CD4-positive, alpha-beta T cell treated with Interferon gamma for 1 hour (primary cell): Measurements from ENCODE around the gene SH3YL1.
A peak's percentile ranks its signal among the peaks of the same experiment; 100 is the strongest.

Experiments used
- DNase-seq: peaks from one replicate; pipeline ENCODE4 v3.0.0-alpha.2; 2020

SH3YL1 gene

GRCh38 chr2:281381-281780 is 17.5 kb upstream of the SH3YL1 start:
- DNase-seq = no peak

DNA sequence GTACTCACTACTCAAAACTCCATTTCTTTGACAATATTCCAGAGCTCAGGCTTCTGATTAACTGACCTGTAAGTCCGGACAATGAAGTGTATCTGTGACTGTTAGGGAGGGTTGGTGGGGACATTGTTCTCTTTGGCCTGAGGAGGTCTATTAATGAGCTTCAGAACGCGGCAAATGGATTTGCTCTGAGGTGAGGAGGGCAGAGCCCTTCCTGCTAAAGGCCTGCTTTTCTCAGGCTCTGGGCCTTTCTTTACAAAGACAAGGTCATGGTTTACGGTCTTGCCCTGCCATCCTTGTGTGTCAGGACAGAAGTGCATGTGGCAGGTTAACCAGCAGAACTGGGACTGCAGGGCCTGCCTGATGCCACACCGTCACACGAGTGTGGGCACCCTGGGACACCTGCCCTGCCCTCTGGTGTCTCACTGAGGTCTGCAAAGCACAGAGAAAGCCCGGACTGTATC is 16.8 kb upstream of the SH3YL1 start:
- no peak for DNase-seq

DNA sequence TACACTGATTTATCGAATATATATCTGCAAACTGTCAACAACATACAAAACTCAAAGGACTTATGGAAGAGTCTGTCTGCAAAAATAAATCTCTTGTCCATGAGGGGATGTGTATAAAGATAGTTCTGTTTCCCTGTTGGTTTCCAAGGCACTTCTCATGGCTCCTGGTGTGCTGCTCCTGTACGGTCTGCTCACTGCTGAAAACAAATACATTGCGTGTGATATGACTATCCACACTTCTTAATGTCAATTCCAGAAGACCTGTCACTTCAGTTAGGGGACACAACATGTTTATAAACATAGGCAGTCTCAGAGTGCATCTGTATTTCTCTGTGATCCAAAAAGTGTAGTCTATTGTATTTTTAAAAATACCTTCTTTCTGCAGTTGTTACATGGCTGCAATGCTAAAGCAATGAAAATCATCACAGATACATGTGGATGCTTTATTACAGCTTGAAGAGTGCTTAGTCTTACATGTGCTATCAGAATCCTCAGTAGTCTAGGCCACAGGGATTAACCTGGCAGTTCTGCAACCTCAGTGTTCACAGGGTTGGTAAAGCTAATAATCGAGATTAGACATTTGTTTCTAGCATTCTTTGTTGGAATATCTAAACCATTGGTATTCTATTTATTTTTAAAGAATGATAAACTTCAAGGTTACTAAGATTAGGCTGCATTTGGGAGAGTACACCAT is 16.3 kb upstream of the SH3YL1 start:
- no peak for DNase-seq

DNA sequence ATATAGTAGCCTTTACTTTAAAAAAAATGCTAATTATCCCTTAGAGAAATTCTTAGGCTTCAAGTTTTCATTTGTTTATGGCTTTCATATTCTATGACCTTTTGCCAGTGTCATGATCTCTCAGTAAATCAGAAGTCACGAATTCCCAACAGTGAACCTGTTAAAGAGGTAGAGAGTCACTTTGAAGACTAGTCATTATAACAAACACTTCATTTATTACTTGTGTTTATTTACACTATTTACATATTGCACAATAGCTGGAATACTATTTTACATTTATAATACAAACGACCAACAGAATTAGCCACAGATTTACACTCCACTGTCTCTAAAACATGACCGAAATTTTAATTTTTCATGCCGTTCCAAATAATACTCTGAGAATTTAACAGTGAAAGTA is 15.5 kb upstream of the SH3YL1 start:
- DNase-seq = no peak

DNA sequence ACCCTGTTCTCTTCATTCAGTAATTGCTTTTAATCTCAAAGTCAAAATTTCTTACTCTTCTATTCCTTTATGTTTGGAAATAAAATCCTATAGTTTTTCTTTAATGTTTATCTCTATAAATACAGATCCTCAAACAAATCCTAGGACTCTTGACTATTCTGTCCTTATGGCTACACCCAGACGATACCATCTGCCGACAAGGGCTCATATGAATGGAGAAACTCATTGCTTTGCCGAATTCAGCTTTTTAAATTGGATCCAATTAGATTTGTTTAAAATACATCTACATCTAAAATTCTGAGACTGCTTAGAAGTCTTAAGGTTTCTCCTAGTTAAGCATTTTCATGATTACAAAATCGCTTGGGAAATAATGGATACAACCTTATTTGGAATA is 15.1 kb upstream of the SH3YL1 start:
- DNase-seq = no peak

- DNase-seq = no peak
Measured at GRCh38 chr2:278312-278926, 14.6 kb upstream of the SH3YL1 start.

GRCh38 chr2:275466-275865 is 11.6 kb upstream of the SH3YL1 start:
- DNase-seq = no peak

DNA sequence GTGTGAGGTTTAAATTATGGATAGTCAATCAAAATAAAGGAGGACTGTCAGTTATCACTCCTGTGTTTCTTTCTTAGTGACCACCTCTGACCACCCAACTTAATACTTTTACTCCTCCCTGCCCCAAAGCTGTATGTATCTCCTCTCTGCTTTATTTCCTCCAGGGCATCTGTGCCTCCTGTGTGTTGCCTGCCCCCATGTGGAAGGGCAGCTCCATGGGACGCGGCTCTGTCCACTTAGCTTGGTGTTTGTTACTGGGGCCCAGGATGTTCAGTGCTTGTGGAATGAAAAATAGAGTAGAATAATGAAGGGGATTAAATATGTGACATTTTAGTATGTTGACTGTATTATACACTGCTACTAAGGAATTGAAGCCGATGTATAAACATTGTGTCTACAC is 10.7 kb upstream of the SH3YL1 start:
- no peak for DNase-seq

GRCh38 chr2:273333-273732 is 9.5 kb upstream of the SH3YL1 start:
- no peak for DNase-seq

GRCh38 chr2:271917-272316 is 8.1 kb upstream of the SH3YL1 start:
- DNase-seq = no peak

DNA sequence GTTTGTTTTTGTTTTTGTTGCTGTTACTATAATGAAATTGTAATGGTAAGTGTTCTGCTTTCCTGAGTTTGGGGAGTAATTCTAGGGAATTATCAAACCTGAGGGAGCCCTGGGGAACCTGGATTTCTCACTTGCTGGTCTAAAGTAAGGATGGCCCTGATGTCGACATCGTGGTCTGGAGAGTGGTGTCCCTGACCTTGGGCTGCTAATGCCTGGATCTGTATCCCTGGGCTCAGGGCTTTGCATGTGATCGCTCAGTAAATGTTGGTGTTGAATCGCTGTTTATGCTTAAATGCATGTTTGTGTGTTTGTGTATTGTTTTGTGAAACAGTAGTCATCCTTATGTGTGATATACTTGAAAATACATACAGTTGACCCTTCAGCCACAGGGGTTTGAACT is 7.0 kb upstream of the SH3YL1 start:
- DNase-seq = no peak

DNA sequence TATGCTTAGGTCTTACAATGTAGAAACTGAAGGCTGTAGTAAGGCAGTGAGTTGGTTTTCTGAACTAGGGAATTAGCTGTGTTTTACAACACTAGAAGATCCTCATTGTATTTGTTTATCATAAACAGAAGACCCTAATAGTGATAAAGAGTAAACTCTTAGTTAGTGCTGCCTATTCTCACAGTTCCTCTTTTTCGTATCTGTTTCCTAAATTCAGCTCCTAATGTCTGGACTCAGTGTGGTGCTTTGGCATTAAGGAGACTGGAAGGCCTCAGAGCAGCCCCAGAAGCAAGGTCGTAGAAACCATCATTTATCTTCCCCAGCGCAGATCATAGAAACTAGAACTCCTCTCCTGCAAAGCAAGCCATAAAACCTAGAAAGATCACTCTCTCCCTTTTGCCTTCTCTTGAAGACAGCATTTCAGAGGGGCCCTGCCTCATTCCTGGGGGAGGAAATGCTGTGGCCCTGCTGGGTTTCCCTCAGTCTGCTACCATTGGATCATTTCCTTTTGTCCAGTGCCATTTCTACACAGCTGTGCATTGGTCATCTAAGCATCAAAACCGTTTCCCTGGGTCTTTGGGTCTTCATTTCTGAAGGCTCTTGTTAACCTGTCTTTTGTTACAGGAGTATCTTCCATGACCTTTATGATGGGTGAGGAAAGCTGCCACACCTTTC is 5.7 kb upstream of the SH3YL1 start:
- DNase-seq = no peak

DNA sequence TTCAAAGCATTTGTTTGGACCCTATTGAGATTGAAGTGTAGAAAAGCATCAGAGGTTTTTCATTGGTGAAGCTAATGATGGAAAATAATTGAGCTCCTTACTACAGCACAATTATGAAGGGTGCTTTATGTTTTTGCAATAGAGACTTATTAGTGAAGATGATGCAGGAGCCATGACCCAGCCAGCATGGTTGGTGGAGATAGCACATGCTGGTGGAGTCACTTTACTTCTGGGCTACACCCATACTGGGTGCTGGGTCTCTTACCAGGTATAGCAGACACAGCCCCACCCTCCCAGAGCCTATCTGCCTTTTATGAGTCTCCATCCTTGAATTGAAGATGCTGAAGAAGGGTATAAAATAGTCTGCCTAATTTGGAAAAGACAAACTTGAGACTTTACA is 4.5 kb upstream of the SH3YL1 start:
- no peak for DNase-seq

DNA sequence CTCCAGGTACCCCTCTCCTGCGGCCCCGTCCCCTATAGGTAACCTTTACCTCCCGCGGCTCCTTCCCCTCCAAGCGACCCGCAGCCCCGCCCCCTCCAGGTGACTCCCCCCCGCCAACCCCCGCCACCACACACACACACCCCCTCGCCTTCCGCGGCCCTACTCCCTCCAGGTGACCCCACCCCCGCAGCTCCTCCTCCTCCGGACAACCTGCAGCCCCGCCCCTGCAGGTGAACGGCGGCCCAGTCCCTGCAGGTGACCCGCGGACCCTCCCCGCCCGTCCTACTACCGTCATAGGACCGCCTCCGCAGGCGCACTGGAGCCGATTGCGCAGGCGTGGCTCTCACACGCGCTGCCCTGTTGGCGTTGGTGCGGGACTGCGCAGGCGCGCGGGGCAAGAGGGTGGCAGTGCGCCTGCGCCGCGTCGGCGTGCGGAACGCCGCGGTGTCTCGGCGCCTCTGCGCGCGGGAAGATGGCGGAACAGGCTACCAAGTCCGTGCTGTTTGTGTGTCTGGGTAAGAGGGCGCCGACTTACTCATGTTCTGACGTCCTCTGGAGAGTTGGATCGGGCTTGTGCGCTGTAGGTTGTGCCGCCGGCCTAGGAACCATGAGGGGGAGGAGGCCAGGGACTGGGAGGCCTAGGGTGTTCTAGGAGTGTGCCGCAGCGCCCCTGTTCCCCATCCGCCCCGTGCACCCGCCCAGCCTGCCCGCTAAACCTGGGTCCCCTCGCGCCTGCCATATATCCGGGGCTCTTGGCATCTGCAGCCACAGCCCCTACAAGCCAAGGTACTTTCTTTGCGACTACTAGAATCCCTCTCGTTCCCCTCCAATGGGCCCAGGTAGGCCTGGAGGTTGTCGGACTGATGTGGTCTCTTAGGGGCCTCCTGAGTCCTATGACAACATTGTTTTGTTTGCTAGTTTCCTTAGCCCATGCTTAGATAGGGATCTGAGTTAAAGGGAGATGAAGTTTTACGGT is 949 bp upstream of the SH3YL1 start, which contains the start of gene ACP1:
TSS of gene ACP1 (plus strand) at position 455 of the 976 bp plus-strand sequence. CDS start at position 473, 18 bp downstream.
- peak; percentile 96 for DNase-seq

GRCh38 chr2:263022-263738 is 652 bp downstream of the SH3YL1 start:
- no peak for DNase-seq

GRCh38 chr2:262117-262516 is 1.7 kb downstream of the SH3YL1 start:
- no peak for DNase-seq

DNA sequence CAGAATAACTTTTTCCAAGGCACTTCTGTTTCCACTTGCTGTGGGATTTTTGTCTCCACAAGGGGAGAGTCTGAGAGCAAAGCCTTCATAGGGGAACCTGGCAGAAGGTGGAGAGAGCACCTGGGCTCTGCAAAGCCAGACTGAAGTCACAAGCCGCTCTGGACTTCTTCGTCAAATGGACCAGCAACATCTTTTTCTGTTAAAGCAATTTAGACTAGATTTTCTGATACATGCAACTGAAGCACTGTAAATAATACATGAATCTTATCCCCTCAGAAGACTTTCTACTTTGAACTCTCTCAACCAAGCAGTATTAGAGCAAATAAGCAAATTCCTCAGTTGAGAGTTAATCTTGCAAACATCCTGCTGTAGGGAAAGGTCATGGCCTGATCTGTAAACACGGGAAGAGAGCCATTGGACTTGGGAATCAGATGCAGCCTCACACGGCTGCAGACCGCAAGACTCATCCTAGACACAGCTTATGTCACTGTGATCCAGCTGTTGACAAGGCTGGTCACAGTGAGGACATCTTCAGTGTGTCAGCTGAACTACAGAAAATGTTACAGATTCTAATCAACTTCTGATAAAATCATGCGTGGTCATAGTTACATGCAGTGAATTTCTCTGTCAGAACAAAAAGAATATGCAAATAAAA is 3.2 kb downstream of the SH3YL1 start:
- no peak for DNase-seq

GRCh38 chr2:259789-260331 is 4.0 kb downstream of the SH3YL1 start:
- DNase-seq = no peak

- no peak for DNase-seq
Measured at GRCh38 chr2:258933-259332, 4.9 kb downstream of the SH3YL1 start.

GRCh38 chr2:257842-258241 is 6.0 kb downstream of the SH3YL1 start:
- no peak for DNase-seq

GRCh38 chr2:257429-257828 is 6.4 kb downstream of the SH3YL1 start:
- DNase-seq = no peak
